ENCODE results near the gene NAALADL2. TPM values are rescaled to one million over a fixed set of nuclear protein-coding genes. Genes with fewer than 3 reads are reported as not detected.

Gene NAALADL2
- total RNA-seq, 1 experiment from 2014 or later: 2.7 TPM

DNA sequence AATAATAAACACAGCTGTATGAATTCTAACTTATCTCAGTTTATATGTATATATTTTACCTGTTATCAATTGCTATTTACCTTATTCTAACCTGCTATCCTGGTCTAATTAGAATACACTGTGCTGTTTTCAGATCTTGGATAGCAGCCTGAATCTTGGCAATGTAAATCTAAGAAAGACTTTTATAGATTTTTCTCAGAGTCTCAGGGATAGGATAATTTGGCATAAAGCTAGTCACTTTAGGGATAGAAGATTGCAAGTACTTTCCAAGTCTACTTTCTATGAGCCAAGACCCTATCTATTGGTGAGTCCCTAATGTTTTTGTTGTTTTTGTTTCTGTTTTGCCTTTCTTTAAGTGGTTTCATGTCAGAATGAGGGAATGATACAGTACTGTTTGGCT is 695.7 kb downstream of the NAALADL2 start:
- intact Hi-C loops (cut with micrococcal nuclease; ENCODE audit: unreplicated experiment) (no loop called here), in situ Hi-C loops (cut with HindIII; ENCODE audit: low pct_unique_long_range_greater_than_20kb, low sequenced_read_pairs) (no loop called here)
- no peaks in the 10 kb centered on the region for H3K27me3 ChIP-seq (ENCODE audit: control insufficient read depth, insufficient read depth, low read length)
- TF ChIP-seq SIN3A (IDR thresholded peaks at IDR 0.05; ENCODE audit: borderline replicate concordance, insufficient read depth, low read depth, low read length) (no peak), TCF7L2 (IDR thresholded peaks at IDR 0.05; ENCODE audit: low read depth, low read length) (no peak), POLR2AphosphoS5 (IDR thresholded peaks at IDR 0.05; ENCODE audit: low read depth, low read length) (no peak)
- TF ChIP-seq, protein P1, sequence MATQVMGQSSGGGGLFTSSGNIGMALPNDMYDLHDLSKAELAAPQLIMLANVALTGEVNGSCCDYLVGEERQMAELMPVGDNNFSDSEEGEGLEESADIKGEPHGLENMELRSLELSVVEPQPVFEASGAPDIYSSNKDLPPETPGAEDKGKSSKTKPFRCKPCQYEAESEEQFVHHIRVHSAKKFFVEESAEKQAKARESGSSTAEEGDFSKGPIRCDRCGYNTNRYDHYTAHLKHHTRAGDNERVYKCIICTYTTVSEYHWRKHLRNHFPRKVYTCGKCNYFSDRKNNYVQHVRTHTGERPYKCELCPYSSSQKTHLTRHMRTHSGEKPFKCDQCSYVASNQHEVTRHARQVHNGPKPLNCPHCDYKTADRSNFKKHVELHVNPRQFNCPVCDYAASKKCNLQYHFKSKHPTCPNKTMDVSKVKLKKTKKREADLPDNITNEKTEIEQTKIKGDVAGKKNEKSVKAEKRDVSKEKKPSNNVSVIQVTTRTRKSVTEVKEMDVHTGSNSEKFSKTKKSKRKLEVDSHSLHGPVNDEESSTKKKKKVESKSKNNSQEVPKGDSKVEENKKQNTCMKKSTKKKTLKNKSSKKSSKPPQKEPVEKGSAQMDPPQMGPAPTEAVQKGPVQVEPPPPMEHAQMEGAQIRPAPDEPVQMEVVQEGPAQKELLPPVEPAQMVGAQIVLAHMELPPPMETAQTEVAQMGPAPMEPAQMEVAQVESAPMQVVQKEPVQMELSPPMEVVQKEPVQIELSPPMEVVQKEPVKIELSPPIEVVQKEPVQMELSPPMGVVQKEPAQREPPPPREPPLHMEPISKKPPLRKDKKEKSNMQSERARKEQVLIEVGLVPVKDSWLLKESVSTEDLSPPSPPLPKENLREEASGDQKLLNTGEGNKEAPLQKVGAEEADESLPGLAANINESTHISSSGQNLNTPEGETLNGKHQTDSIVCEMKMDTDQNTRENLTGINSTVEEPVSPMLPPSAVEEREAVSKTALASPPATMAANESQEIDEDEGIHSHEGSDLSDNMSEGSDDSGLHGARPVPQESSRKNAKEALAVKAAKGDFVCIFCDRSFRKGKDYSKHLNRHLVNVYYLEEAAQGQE (IDR thresholded peaks at IDR 0.05; ENCODE audit: insufficient read depth in 1 of 2, low read depth in 2 of 2, low read length in 1 of 2): no peak
- TF ChIP-seq, protein P2, sequence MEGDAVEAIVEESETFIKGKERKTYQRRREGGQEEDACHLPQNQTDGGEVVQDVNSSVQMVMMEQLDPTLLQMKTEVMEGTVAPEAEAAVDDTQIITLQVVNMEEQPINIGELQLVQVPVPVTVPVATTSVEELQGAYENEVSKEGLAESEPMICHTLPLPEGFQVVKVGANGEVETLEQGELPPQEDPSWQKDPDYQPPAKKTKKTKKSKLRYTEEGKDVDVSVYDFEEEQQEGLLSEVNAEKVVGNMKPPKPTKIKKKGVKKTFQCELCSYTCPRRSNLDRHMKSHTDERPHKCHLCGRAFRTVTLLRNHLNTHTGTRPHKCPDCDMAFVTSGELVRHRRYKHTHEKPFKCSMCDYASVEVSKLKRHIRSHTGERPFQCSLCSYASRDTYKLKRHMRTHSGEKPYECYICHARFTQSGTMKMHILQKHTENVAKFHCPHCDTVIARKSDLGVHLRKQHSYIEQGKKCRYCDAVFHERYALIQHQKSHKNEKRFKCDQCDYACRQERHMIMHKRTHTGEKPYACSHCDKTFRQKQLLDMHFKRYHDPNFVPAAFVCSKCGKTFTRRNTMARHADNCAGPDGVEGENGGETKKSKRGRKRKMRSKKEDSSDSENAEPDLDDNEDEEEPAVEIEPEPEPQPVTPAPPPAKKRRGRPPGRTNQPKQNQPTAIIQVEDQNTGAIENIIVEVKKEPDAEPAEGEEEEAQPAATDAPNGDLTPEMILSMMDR (IDR thresholded peaks at IDR 0.05): no peak
- H3K36me3 ChIP-seq (ENCODE audit: control insufficient read depth, insufficient read depth, low read length): no peaks in the 10 kb centered on the region
- H3K9me3 ChIP-seq (ENCODE audit: control insufficient read depth, insufficient read depth, low read depth, low read length): no peaks in the 10 kb centered on the region
- ATAC-seq (no peak), DNase-seq (ENCODE audit: low read depth, low spot score) (no peak)
- ChIA-PET CTCF (no interaction called here), POLR2A (no interaction called here)
- no peak overlapping the region for H3K27ac ChIP-seq (ENCODE audit: low read length)
- BruUV-seq (replicated peaks): no TSS peak
- H3K4me1 ChIP-seq (ENCODE audit: control insufficient read depth, insufficient read depth, low read length): no peaks in the 10 kb centered on the region
- H3K4me3 ChIP-seq (ENCODE audit: low read depth in 2 of 2, low read length in 2 of 2): no peak overlapping the region

DNA sequence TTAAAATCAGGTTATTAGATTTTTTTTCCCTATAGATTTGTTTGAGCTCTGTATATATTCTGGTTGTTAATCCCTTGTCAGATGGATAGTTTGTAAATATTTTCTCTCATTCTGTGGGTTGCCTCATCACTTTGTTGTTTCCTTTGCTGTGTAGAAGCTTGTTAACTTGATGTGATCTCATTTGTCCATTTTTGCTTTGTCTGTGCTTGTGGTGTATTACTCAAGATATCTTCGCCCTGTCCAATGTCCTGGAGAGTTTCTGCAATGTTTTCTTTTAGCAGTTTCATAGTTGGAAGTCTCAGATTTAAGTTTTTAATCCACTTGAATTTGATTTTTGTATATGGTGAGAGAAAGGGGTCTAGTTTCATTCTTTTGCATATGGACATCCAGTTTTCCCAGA is 699.1 kb downstream of the NAALADL2 start:
- POLR2A ChIA-PET: no interaction called here
- Histone ChIP-seq H3K36me3 (ENCODE audit: control insufficient read depth, insufficient read depth, low read length) (no peaks in the 10 kb centered on the region), H3K9me3 (ENCODE audit: control insufficient read depth, insufficient read depth, low read depth, low read length) (no peaks in the 10 kb centered on the region), H3K27ac (ENCODE audit: low read length) (no peak overlapping the region), H3K4me1 (ENCODE audit: control insufficient read depth, insufficient read depth, low read length) (no peaks in the 10 kb centered on the region), H3K27me3 (ENCODE audit: control insufficient read depth, insufficient read depth, low read length) (no peaks in the 10 kb centered on the region), H3K4me3 (ENCODE audit: low read depth in 2 of 2, low read length in 2 of 2) (no peak overlapping the region)
- in situ Hi-C loops (cut with HindIII; ENCODE audit: low pct_unique_long_range_greater_than_20kb, low sequenced_read_pairs): no loop called here
- intact Hi-C loops (cut with micrococcal nuclease; ENCODE audit: unreplicated experiment): no loop called here
- BruUV-seq (replicated peaks): no TSS peak
- CTCF ChIA-PET: no interaction called here
- ATAC-seq (no peak), DNase-seq (ENCODE audit: low read depth, low spot score) (no peak)
- TF ChIP-seq, protein P2 (IDR thresholded peaks at IDR 0.05): no peak
- TF ChIP-seq TCF7L2 (IDR thresholded peaks at IDR 0.05; ENCODE audit: low read depth, low read length) (no peak), POLR2AphosphoS5 (IDR thresholded peaks at IDR 0.05; ENCODE audit: low read depth, low read length) (no peak), SIN3A (IDR thresholded peaks at IDR 0.05; ENCODE audit: borderline replicate concordance, insufficient read depth, low read depth, low read length) (no peak)
- TF ChIP-seq, protein P1 (IDR thresholded peaks at IDR 0.05; ENCODE audit: insufficient read depth in 1 of 2, low read depth in 2 of 2, low read length in 1 of 2): no peak
